AG09319 (cell line): ENCODE data around the gene ERMARD.

Experiments used
- DNase-seq: peaks from one replicate; pipeline ENCODE4 v3.0.0-alpha.2; 2010; ENCODE audit warnings: low read depth; ENCODE audit errors: extremely low read depth
- TF ChIP-seq, protein P1 (sequence below): IDR thresholded peaks from 2 replicates; pipeline ENCODE4 v1.5.1; 2011; ENCODE audit warnings: low read depth, mild to moderate bottlenecking, inconsistent platforms, low read length, moderate library complexity

The ERMARD gene

DNA sequence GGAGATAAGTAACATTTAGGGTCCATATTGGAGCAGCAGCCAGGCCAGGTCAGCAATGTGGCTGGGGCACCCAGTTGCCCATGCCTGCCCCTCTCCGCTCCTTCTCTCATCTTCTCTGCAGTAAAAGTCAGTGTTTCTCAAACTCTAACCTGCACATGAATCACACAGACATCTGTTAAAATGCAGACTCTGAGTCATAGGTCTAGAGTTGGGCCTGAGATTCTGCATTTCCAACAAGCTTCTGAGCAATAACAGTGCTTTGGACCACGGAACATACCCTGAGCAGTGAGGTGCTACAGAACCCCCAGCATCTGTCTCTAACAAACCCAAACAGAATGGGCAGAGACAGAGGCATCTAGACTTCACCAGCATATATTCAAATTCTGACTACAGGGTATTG is 37.2 kb upstream of the ERMARD start:
- DNase-seq = no peak
- TF ChIP-seq, protein P1, sequence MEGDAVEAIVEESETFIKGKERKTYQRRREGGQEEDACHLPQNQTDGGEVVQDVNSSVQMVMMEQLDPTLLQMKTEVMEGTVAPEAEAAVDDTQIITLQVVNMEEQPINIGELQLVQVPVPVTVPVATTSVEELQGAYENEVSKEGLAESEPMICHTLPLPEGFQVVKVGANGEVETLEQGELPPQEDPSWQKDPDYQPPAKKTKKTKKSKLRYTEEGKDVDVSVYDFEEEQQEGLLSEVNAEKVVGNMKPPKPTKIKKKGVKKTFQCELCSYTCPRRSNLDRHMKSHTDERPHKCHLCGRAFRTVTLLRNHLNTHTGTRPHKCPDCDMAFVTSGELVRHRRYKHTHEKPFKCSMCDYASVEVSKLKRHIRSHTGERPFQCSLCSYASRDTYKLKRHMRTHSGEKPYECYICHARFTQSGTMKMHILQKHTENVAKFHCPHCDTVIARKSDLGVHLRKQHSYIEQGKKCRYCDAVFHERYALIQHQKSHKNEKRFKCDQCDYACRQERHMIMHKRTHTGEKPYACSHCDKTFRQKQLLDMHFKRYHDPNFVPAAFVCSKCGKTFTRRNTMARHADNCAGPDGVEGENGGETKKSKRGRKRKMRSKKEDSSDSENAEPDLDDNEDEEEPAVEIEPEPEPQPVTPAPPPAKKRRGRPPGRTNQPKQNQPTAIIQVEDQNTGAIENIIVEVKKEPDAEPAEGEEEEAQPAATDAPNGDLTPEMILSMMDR = no peak

DNA sequence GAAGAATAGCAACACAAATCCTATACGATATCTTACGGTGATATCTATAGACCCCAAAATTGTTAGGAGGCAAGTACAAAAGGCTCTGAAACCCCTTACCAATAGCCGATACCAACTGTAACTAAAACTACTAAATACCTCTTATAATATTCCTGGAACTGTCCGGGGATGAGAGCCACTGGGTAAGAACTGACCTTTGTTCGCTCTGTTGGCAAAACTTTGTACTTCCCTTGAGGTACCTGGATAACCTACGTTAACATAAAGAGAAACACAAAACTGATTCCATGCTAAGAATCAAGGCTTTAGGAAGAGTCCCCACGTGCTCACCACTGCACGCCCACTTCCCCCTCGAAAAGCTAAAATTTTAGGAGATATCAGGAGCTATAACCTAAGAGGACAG is 36.8 kb upstream of the ERMARD start:
- TF ChIP-seq, protein P1 = no peak
- no peak for DNase-seq

DNA sequence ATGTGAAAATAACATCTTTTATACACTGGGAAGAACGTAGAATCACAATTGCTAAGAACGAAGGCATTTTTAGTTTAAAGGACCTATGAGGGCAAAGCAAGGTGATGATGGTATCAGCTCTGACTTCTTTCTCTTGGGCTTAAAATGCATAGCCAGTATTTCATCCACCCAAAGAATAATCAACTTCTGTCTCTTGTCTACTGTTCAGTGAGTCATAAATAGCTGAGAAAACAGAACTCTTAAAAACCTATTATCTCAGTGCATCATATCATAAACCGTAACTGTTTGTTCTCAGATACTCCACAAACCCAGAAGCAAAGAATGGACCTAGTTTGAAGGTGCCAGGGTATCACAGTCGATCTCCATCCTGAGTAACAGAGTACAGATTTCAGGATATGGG is 32.3 kb upstream of the ERMARD start:
- TF ChIP-seq, protein P1 = no peak
- no peak for DNase-seq

DNA sequence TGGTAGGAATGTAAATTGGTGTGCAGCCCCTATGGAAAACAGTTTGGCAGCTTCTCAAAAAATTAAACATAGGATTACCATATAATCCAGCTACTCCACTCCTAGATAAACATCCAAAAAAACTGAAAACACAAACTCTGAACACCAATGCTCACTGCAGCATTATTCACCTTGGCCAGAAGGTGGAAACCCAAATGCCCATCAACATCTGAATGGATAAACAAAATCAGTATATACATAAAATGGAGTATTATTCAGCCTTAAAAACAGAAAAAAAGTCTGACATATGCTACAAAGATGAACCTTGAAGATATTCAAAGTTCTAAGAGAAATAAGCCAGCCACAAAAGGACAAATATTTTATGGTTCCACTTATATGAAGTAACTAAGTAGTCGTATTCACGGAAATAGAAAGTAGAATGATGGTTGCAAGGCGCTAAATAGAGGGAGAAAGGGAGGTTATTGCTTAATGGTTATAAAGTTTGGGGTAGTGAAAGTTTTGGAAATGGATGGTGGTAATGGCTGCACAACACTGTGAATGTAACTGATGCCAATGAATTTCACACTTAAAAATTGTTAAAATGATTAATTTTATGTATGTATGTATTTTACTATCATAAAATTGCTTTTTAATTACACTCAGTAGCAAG is 31.1 kb upstream of the ERMARD start:
- TF ChIP-seq, protein P1 = no peak; the same call in 1 of the 2 replicates
- DNase-seq = no peak

DNA sequence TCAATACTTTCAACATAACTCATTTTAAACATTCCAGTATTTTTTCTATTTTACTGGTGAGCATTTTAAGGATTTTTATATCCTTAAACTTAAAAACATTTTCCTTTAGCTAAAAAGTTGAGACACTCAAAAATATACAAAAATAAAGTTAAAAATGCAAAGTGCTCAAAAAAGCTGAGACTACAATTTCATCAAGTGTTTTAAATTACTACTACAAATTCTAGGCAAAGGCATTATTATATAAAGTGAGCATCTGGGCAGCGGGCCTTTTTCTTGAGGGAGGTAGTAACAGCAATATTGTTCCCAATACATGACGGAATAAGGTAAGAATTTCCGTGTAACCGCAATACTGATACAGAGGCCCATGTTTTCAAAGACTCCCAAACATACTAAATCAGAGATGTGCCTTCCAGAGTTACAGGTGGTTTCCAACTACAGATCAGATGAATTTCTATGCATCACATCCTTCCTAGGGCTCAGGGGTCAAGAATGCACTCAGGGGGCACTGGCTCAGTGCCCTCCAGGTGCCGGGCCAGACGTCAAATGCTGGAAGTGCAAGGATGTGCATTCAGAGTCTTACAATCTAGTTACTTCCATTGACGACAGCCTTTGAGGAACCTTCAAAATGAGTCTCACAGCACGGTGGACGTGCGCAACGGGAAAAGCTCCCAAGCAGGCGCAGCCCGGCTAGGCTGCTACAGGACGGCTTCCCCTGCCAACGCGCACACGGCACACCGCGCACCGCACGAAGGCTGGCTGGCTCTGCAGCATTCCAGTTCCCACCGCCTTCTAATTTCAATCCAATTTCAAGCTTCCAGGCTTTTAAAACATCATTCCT is 28.8 kb upstream of the ERMARD start:
- no peak for DNase-seq
- TF ChIP-seq, protein P1 = no peak

DNA sequence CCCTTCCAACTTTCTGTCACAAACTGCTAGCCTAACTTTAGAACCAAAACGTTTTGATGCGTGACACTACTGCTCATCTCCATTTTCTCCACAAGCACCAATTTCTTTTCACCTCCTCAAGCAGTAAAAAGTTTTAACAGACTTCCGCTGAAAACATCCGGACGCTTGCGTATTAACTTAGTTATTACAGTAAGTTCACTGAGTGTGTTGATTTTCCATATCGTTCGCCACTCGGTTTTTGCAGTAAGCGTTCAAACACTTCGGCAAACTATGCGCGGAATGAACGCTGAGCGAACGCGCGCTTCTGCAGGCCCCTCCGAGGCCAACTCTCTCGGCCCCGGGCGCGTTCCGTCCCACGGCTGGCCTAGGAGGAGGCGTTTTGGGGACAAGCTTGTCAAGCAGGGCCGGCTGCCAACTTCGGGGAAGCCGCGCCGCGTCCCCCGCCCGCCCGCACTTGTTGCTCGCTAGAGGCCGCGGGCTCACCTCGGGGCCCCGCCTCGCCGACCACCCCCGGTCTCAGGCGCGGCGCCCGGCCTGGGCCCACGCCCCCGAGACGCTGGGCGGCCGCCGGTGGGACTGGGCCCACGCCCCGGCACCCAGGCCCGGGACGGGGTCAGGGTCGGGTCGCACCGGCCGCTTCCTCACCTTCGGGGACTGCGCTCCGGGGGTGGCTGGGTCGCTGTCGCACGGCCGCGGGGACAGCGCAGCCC is 28.1 kb upstream of the ERMARD start:
- no peak for DNase-seq
- TF ChIP-seq, protein P1 = no peak
